ENCODE measurements around the gene BICD1.
A peak's percentile ranks its signal among the peaks of the same experiment; 100 is the strongest.

The BICD1 gene

GRCh38 chr12:32277774-32278173, 171.1 kb downstream of the BICD1 start:
- no peak for DNase-seq (ENCODE audit: low spot score)
- no peak overlapping the region for H3K27ac ChIP-seq
- no peak for TF ChIP-seq CTCF (conservative IDR thresholded peaks at IDR 0.05; ENCODE audit: low read depth)
- CTCF ChIA-PET, result no interaction called here
- POLR2A ChIA-PET (ENCODE audit: low non-redundant PET), result no interaction called here

GRCh38 chr12:32281098-32281497, 174.5 kb downstream of the BICD1 start:
- DNase-seq (ENCODE audit: low spot score), result no peak
- CTCF ChIA-PET, result no interaction called here
- no peak for TF ChIP-seq CTCF (conservative IDR thresholded peaks at IDR 0.05; ENCODE audit: low read depth)
- POLR2A ChIA-PET (ENCODE audit: low non-redundant PET), result no interaction called here
- no peak overlapping the region for H3K27ac ChIP-seq

DNA sequence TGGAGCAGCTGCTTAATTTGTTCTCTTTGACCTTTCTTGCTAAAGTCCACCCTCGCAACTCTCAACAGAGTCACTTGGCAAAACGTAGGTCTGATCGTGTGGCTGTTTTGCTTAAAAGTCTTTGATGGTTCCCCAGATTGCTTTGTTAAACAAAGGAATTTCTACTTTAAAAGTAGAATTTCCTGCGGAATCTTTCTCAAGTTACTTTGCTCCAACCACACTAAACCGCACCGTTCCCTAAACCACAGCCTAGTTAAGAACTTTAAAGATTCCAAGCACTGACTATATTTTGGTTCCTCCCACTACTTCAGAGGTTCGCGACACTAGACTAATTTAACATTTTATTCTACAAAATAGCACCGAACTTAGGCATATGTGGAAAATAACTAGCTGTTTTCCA, 177.9 kb downstream of the BICD1 start:
- DNase-seq (ENCODE audit: low spot score), result no peak
- POLR2A ChIA-PET (ENCODE audit: low non-redundant PET), result no interaction called here
- no peak overlapping the region for H3K27ac ChIP-seq
- no peak for TF ChIP-seq CTCF (conservative IDR thresholded peaks at IDR 0.05; ENCODE audit: low read depth)
- CTCF ChIA-PET, result no interaction called here

GRCh38 chr12:32285021-32285420, 178.4 kb downstream of the BICD1 start:
- ChIA-PET POLR2A (ENCODE audit: low non-redundant PET) (interaction anchor here (0.6 kb wide), 1 partner anchor 172 kb away, joined by 3 read pairs; no protein-coding TSS in a partner anchor), CTCF (no interaction called here)
- no peak for TF ChIP-seq CTCF (conservative IDR thresholded peaks at IDR 0.05; ENCODE audit: low read depth)
- no peak overlapping the region for H3K27ac ChIP-seq
- no peak for DNase-seq (ENCODE audit: low spot score)

DNA sequence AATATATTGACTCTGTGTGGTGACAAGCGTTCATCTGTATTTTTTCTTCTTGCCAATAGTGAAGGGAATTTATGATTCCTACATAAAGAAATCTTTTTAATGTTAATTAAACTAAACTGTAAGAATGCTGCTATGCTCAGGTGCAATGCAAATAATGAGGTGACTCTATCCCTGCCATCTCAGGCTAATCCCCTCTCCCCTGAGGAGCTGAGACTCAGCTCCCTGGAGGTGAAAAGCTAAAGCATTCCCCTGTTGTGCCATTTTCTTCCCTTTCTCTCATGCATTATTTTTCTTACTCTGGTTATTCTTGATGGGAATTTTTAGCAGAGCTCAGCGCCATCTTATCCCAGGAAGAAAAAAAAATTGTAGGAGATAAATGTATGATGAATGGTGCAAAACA, 178.8 kb downstream of the BICD1 start:
- CTCF ChIA-PET, result no interaction called here
- POLR2A ChIA-PET (ENCODE audit: low non-redundant PET), result interaction anchor here (0.6 kb wide), 1 partner anchor 172 kb away, joined by 3 read pairs; no protein-coding TSS in a partner anchor
- no peak for TF ChIP-seq CTCF (conservative IDR thresholded peaks at IDR 0.05; ENCODE audit: low read depth)
- H3K27ac ChIP-seq, result no peak overlapping the region
- DNase-seq (ENCODE audit: low spot score), result no peak

- ChIA-PET CTCF (interaction anchor here (0.6 to 1.5 kb wide), 3 partner anchors 230 to 417 kb away, joined by 3 to 4 read pairs (median 3); no protein-coding TSS in a partner anchor), POLR2A (ENCODE audit: low non-redundant PET) (no interaction called here)
- DNase-seq (ENCODE audit: low spot score), result peak; percentile 15
- no peak overlapping the region for H3K27ac ChIP-seq
- no peak for TF ChIP-seq CTCF (conservative IDR thresholded peaks at IDR 0.05; ENCODE audit: low read depth)
These were observed 183.8 kb downstream of the BICD1 start for GRCh38 chr12:32290411-32290810.

GRCh38 chr12:32292151-32292550, 185.5 kb downstream of the BICD1 start:
- POLR2A ChIA-PET (ENCODE audit: low non-redundant PET), result no interaction called here
- CTCF ChIA-PET, result no interaction called here
- no peak for DNase-seq (ENCODE audit: low spot score)
- no peak for TF ChIP-seq CTCF (conservative IDR thresholded peaks at IDR 0.05; ENCODE audit: low read depth)
- no peak overlapping the region for H3K27ac ChIP-seq
